GM19455 (cell line): ENCODE measurements around the gene HAUS3.
"Not testable (repeated sequence)": the region's sequence is repeated elsewhere in the genome, so short reads cannot be mapped to it uniquely, and the experiment has no call there.

ENCODE experiments used
- ATAC-seq: cut with Tn5 transposase; IDR thresholded peaks from one replicate; pipeline ENCODE4 v1.9.1; 2021; ENCODE audit not compliant: unreplicated experiment

Gene HAUS3

GRCh38 chr4:2222838-2223237 lies 19.1 kb downstream of the HAUS3 start:
- ATAC-seq, result no peak

- ATAC-seq, result not testable (repeated sequence)
Observed at GRCh38 chr4:2221378-2221777, 20.5 kb downstream of the HAUS3 start.

GRCh38 chr4:2220016-2220630 lies 21.8 kb downstream of the HAUS3 start:
- ATAC-seq, result no peak

DNA sequence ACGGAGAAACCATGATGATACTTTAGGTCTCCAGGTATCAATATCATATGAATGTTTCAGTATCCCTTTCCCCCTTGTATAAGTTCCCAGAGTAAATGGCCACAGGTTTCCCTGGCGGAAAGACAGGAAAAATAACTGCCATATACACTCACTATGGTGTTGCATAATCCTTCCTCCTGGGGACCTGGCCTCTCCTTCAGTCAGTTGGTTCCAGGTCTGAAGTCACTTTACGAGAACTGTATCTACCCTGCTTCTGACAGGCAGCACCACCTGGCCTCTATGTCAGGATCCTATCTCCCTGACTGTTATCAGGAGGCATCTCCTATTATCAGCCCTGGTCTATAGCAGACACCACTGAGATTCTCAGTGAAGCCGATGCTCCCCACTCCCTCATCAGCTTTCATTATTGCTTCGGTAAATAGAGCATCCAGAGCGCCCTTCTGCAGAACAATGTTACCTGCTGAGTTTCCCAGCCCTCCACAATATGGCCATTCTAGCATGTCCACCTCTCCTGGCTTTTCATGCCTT lies 22.6 kb downstream of the HAUS3 start:
- no peak for ATAC-seq

- ATAC-seq, result no peak
Observed at GRCh38 chr4:2218436-2218835, 23.5 kb downstream of the HAUS3 start.

DNA sequence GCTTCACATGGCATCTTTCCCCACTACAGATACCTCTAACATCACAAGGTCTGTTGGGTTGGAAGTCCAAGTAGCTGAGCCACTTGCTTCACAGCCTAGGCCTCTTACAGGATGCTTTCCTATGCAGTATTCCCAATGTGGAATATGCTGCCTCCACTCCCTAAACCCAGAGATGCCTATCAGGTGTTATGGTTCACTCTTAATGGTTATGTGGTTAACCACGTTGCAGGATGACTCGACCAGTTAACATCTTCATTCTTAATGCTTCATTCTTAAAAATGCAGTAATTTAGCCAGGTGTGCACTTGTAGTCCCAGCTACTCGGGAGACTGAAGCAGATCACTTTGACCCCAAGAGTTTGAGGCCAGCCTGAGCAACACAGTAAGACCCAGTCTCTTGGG lies 24.2 kb downstream of the HAUS3 start:
- ATAC-seq, result no peak

- no peak for ATAC-seq
Observed at GRCh38 chr4:2212831-2213230, 29.1 kb downstream of the HAUS3 start.

DNA sequence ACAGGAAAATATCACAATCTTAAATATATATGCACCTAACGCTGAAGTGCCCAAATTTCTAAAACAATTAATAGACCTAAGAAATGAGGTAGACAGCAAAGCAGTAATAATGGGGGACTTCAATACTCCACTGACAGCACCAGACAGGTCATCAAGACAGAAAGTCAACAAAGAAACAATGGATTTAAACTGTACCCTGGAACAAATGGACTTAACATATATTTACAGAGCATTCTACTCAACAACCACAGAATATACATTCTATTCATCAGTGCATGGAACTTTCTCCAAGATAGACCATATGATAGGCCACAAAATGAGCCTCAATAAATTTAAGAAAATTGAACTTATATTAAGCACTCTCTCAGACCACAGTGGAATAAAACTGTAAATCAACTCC lies 39.1 kb downstream of the HAUS3 start:
- not testable (repeated sequence) for ATAC-seq

DNA sequence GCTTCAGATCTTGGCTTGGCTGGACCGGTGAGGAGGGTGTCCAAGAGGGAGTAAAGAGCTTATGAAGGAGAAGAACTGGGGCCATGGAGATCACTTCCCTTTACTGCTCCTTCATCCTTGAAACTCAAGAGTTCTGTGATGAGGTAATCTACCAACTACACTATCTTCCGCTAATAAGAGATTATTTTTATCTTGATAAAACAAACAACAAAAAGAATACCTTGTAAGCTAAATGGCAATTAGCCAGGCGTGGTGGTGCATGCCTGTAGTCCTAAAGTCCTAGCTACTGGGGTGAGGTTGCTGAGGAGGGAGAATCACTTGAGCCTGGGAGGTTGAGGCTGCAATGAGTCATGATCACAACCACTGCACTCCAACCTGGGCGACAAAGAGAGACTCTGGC lies 47.4 kb downstream of the HAUS3 start:
- ATAC-seq, result no peak

GRCh38 chr4:2193326-2193725 lies 48.6 kb downstream of the HAUS3 start:
- no peak for ATAC-seq

GRCh38 chr4:2186865-2187172 lies 55.1 kb downstream of the HAUS3 start:
- ATAC-seq, result no peak

DNA sequence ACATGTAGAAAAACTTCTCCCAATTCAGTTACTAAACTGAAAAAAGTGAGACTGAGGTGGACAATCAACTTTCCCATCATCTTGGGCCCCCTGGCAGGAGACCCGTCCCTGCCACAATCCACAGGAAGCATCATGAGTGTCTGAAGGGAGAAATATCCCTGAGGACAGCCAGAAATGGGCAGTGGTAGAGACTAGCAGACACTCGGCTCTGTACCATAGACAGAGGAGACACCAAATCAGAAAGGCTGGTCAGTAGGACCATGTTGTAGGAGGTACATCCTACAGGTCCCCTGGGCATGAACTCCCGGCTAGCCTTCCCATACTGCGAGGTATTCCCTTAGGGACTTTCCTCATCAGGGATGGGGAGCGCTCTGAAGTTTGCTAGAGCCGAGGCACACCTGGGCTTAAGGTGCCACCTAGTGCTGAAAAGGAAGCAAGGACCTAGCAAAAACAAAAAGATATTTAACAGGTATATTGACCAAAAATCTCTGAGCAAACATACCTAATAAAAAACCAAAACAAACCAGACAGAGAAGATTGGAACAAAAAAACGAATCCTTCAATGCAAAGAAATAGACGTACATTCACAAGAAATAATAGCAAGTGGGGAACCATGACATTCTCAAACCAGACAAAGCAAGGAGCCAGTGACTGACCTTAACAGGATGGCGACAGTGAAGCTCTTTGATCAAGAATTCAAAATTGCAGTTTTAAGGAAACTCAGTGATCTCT lies 55.6 kb downstream of the HAUS3 start:
- ATAC-seq, result no peak

DNA sequence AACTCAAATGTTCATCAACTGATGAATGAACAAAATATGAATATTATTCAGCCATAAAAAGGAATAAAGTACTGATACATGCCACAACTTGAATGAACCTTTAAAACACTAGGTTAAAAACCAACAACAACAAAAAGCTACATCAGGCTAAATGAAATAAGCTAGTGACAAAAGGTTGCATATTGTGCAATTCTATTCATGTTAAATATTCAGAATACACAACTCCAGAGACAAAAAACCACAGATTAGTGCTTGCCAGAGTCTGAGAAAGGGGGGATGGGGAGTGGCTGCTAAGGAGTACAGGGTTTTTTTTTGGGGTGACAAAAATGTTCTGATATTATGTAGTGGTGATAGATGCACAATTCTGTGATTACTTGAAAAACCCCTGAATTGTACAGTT lies 58.5 kb downstream of the HAUS3 start:
- no peak for ATAC-seq

GRCh38 chr4:2182994-2183393 lies 58.9 kb downstream of the HAUS3 start:
- ATAC-seq, result no peak

- ATAC-seq, result no peak
Observed at GRCh38 chr4:2180410-2180809, 61.5 kb downstream of the HAUS3 start.

DNA sequence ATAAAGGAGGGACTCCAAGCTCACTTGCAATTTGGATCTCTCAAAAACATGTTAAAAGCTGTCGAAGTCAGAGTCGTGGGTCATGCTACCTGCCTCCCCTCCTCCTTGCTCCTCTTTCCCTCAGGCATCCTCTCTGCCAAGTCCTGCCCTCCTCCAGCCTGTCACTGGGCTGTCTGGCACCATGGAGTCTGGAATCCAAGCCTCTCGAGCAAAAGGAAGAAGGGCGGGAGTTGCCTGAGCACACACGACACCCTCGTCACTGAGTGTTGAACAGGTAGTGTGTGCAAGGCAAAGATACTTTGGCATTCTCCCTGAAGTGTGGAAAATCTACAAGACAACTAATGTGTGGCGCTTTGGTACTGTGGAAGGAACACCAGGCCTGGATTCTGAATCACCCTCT lies 62.2 kb downstream of the HAUS3 start:
- no peak for ATAC-seq

DNA sequence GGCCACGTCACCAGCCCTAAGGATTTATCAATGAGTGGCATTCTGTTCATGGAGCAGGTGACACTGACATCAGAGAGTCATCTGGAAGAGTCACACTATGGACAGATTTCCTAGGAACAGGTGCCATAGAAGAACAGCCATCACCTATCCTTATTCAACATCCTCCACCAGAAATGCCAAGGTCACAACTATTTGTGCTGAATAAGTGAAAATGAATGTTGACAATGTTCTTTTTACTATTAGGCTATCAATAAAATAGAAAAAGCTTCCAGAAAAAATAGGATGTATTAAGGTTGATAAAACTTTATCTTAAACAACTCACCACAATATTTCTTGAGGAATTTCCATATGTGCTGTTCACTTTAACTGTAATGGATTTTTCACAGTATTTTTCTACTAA lies 62.9 kb downstream of the HAUS3 start:
- no peak for ATAC-seq
